ENCODE measurements around the gene LPO.
A peak's percentile ranks its signal among the peaks of the same experiment; 100 is the strongest.

Gene LPO

DNA sequence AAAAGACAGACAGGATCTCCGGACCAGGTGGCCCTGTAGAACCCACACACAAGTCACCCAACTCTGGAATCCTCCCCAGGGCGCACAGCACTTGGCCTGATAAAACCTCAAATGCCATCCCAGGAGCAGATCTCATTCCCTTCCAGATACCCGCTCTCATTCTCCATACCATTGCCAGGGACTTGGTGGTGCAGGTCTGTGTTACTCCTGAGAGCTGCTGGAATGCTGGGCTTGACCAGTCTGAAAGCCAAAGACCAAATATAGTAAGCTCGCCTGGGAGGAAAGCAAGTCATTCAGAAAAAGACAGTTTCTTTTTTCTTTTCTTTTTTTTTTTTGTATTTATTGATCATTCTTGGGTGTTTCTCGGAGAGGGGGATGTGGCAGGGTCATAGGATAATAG is 30.0 kb upstream of the LPO start:
- Mint-ChIP-seq H3K27me3 (no peaks in the 10 kb centered on the region), H3K9me3 (no peaks in the 10 kb centered on the region), H3K4me1 (no peaks in the 10 kb centered on the region), H3K4me3 (no peak overlapping the region), H3K36me3 (ENCODE audit: insufficient read depth) (peaks cover 16% of the 10 kb centered on the region), H3K27ac (ENCODE audit: low read depth) (no peak overlapping the region)
- ATAC-seq (replicated peaks; ENCODE audit: extremely low read depth, poor library complexity, severe bottlenecking) = no peak
- DNase-seq (ENCODE audit: low spot score in 2 of 2) = no peak

GRCh38 chr17:58210922-58211321 is 27.5 kb upstream of the LPO start:
- no peak overlapping the region for H3K4me3 Mint-ChIP-seq
- H3K27me3 Mint-ChIP-seq = no peaks in the 10 kb centered on the region
- H3K4me1 Mint-ChIP-seq = no peaks in the 10 kb centered on the region
- H3K36me3 Mint-ChIP-seq (ENCODE audit: insufficient read depth) = peaks cover 19% of the 10 kb centered on the region
- no peak for ATAC-seq (replicated peaks; ENCODE audit: extremely low read depth, poor library complexity, severe bottlenecking)
- no peak overlapping the region for H3K27ac Mint-ChIP-seq (ENCODE audit: low read depth)
- H3K9me3 Mint-ChIP-seq = no peaks in the 10 kb centered on the region
- no peak for DNase-seq (ENCODE audit: low spot score in 2 of 2)

GRCh38 chr17:58215685-58216084 is 22.7 kb upstream of the LPO start:
- no peaks in the 10 kb centered on the region for H3K27me3 Mint-ChIP-seq
- H3K4me3 Mint-ChIP-seq = no peak overlapping the region
- H3K36me3 Mint-ChIP-seq (ENCODE audit: insufficient read depth) = peaks cover 29% of the 10 kb centered on the region
- no peak overlapping the region for H3K27ac Mint-ChIP-seq (ENCODE audit: low read depth)
- no peaks in the 10 kb centered on the region for H3K9me3 Mint-ChIP-seq
- DNase-seq (ENCODE audit: low spot score in 2 of 2) (no peak), ATAC-seq (replicated peaks; ENCODE audit: extremely low read depth, poor library complexity, severe bottlenecking) (no peak)
- H3K4me1 Mint-ChIP-seq = peaks cover 14% of the 10 kb centered on the region

GRCh38 chr17:58217766-58218165 is 20.6 kb upstream of the LPO start:
- peak overlapping the region; percentile 90 for H3K4me3 Mint-ChIP-seq
- H3K27me3 Mint-ChIP-seq = no peaks in the 10 kb centered on the region
- no peaks in the 10 kb centered on the region for H3K9me3 Mint-ChIP-seq
- no peak for DNase-seq (ENCODE audit: low spot score in 2 of 2)
- H3K27ac Mint-ChIP-seq (ENCODE audit: low read depth) = peak overlapping the region; percentile 96
- ATAC-seq (replicated peaks; ENCODE audit: extremely low read depth, poor library complexity, severe bottlenecking) = no peak
- peaks cover 27% of the 10 kb centered on the region for H3K36me3 Mint-ChIP-seq (ENCODE audit: insufficient read depth)
- peaks cover 14% of the 10 kb centered on the region for H3K4me1 Mint-ChIP-seq

DNA sequence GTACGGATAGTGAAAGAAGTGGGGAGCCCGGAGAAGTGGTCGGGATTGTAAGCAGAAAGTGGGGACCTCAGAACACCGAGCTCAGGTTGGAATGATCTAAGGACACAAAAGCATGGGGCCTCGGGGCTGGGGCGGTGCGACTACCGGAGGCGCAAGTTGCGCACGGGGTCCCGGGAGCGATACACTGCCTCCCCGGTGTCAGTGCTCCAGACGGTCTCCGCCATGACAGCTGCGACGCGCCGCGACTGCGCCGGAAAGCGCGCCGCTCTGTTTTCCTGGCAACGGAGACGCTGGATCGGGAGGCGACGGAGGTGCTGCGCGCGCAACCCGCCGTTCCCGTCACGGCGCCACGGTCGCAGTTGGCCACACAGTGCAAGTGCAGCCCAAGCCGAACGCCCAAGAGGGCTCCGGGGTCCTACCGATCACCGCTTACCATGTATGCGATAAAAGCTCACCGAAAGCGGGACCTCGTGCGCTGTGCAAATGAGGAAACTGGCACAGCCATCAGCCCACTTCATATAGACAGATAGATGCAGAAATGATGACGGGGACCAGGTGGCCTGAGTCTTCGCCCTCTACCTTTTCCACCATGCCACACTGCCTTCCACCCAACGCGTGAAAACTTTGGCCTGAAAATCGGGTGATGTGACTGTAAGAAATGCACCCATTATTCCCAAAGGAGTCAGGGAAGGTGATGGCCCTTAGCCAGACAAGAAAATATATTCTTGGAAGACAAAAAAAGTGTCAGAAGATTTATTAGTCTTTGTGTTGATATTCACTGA is 19.2 kb upstream of the LPO start, which contains the start of gene MKS1:
Gene MKS1, minus strand, starts transcription at position 249 of the 782 bp plus-strand sequence. Its CDS starts 25 bp downstream, at position 224.
- Mint-ChIP-seq H3K36me3 (ENCODE audit: insufficient read depth) (peaks cover 22% of the 10 kb centered on the region), H3K4me3 (peak within 1 kb of the TSS; percentile 90), H3K27me3 (peaks cover 2% of the 10 kb centered on the region), H3K27ac (ENCODE audit: low read depth) (peak within 1 kb of the TSS; percentile 96), H3K4me1 (peaks cover 14% of the 10 kb centered on the region), H3K9me3 (no peaks in the 10 kb centered on the region)
- DNase-seq (ENCODE audit: low spot score in 2 of 2) (peak; percentile 88 to 94), ATAC-seq (replicated peaks; ENCODE audit: extremely low read depth, poor library complexity, severe bottlenecking) (peak; percentile 96)

DNA sequence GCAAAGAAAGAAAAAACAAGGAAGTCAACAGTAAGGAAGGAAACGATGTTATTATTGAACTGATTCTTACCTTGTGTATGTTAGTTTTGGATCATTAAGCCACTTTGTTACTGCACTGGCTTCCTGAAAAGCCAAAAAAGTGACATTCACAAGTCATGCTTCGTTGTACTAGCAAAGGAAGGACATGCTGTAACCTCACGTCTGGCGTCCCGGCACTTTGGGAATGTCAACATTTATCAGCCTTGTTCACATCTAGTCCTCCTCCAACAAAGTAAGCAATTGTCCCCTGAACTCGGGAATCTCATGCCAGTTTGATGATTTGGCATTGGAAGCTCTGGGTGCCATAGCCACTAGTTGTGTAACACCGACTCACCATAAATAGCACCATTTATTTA is 18.6 kb upstream of the LPO start:
- ATAC-seq (replicated peaks; ENCODE audit: extremely low read depth, poor library complexity, severe bottlenecking) = no peak
- no peak for DNase-seq (ENCODE audit: low spot score in 2 of 2)
- Mint-ChIP-seq H3K27ac (ENCODE audit: low read depth) (peak overlapping the region; percentile 96), H3K27me3 (peaks cover 7% of the 10 kb centered on the region), H3K9me3 (no peaks in the 10 kb centered on the region), H3K4me1 (peaks cover 14% of the 10 kb centered on the region), H3K4me3 (peak overlapping the region; percentile 90), H3K36me3 (ENCODE audit: insufficient read depth) (peaks cover 22% of the 10 kb centered on the region)

- ATAC-seq (replicated peaks; ENCODE audit: extremely low read depth, poor library complexity, severe bottlenecking) (no peak), DNase-seq (ENCODE audit: low spot score in 2 of 2) (no peak)
- no peak overlapping the region for H3K27ac Mint-ChIP-seq (ENCODE audit: low read depth)
- peaks cover 6% of the 10 kb centered on the region for H3K4me1 Mint-ChIP-seq
- H3K36me3 Mint-ChIP-seq (ENCODE audit: insufficient read depth) = peaks cover 4% of the 10 kb centered on the region
- H3K9me3 Mint-ChIP-seq = no peaks in the 10 kb centered on the region
- no peak overlapping the region for H3K4me3 Mint-ChIP-seq
- peaks cover 33% of the 10 kb centered on the region for H3K27me3 Mint-ChIP-seq
These were observed 14.1 kb upstream of the LPO start for GRCh38 chr17:58224315-58224714.

GRCh38 chr17:58227733-58228132 is 10.7 kb upstream of the LPO start:
- DNase-seq (ENCODE audit: low spot score in 2 of 2) (no peak), ATAC-seq (replicated peaks; ENCODE audit: extremely low read depth, poor library complexity, severe bottlenecking) (no peak)
- Mint-ChIP-seq H3K4me3 (no peak overlapping the region), H3K27ac (ENCODE audit: low read depth) (no peak overlapping the region), H3K27me3 (peaks cover 37% of the 10 kb centered on the region), H3K9me3 (no peaks in the 10 kb centered on the region), H3K4me1 (no peaks in the 10 kb centered on the region), H3K36me3 (ENCODE audit: insufficient read depth) (no peaks in the 10 kb centered on the region)

- no peak overlapping the region for H3K4me3 Mint-ChIP-seq
These were observed 9.7 kb upstream of the LPO start for GRCh38 chr17:58228679-58229078.

GRCh38 chr17:58229384-58229783 is 9.0 kb upstream of the LPO start:
- DNase-seq (ENCODE audit: low spot score in 2 of 2) (no peak), ATAC-seq (replicated peaks; ENCODE audit: extremely low read depth, poor library complexity, severe bottlenecking) (no peak)
- Mint-ChIP-seq H3K27ac (ENCODE audit: low read depth) (no peak overlapping the region), H3K4me3 (no peak overlapping the region), H3K4me1 (no peaks in the 10 kb centered on the region), H3K27me3 (peaks cover 34% of the 10 kb centered on the region), H3K36me3 (ENCODE audit: insufficient read depth) (no peaks in the 10 kb centered on the region), H3K9me3 (no peaks in the 10 kb centered on the region)

More at GRCh38 chr17:58228679-58229078, 9.7 kb upstream of the LPO start:
- H3K27ac Mint-ChIP-seq (ENCODE audit: low read depth) = no peak overlapping the region
- DNase-seq (ENCODE audit: low spot score in 2 of 2) = no peak
- H3K9me3 Mint-ChIP-seq = no peaks in the 10 kb centered on the region
- peaks cover 37% of the 10 kb centered on the region for H3K27me3 Mint-ChIP-seq
- H3K36me3 Mint-ChIP-seq (ENCODE audit: insufficient read depth) = no peaks in the 10 kb centered on the region
- H3K4me1 Mint-ChIP-seq = no peaks in the 10 kb centered on the region
- no peak for ATAC-seq (replicated peaks; ENCODE audit: extremely low read depth, poor library complexity, severe bottlenecking)

DNA sequence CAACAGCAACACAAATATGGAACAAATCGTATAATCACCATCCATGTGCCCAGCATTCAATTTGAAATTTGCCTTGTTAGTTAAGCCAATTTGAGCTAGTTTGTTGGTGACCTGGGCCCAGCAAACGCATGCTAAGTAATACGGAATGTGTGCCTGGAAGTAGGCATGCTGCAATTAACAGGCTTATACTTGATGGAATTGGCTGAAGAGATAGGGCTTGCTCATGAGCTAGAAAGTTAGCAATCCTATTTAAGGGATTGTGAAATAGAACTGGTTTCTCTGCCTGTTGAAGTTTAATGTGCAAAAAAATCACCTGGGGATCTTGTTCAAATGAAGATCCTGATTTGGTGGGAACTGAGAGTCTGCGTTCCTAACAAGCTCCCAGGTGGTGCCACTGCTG is 8.5 kb upstream of the LPO start:
- no peak overlapping the region for H3K27ac Mint-ChIP-seq (ENCODE audit: low read depth)
- no peak overlapping the region for H3K4me3 Mint-ChIP-seq
- H3K4me1 Mint-ChIP-seq = no peaks in the 10 kb centered on the region
- H3K27me3 Mint-ChIP-seq = peaks cover 33% of the 10 kb centered on the region
- no peaks in the 10 kb centered on the region for H3K36me3 Mint-ChIP-seq (ENCODE audit: insufficient read depth)
- H3K9me3 Mint-ChIP-seq = no peaks in the 10 kb centered on the region
- ATAC-seq (replicated peaks; ENCODE audit: extremely low read depth, poor library complexity, severe bottlenecking) = no peak
- no peak for DNase-seq (ENCODE audit: low spot score in 2 of 2)

GRCh38 chr17:58231641-58232040 is 6.7 kb upstream of the LPO start:
- ATAC-seq (replicated peaks; ENCODE audit: extremely low read depth, poor library complexity, severe bottlenecking) (no peak), DNase-seq (ENCODE audit: low spot score in 2 of 2) (no peak)
- H3K27me3 Mint-ChIP-seq = peaks cover 51% of the 10 kb centered on the region
- no peak overlapping the region for H3K27ac Mint-ChIP-seq (ENCODE audit: low read depth)
- H3K9me3 Mint-ChIP-seq = no peaks in the 10 kb centered on the region
- H3K4me1 Mint-ChIP-seq = no peaks in the 10 kb centered on the region
- H3K36me3 Mint-ChIP-seq (ENCODE audit: insufficient read depth) = no peaks in the 10 kb centered on the region
- H3K4me3 Mint-ChIP-seq = no peak overlapping the region

GRCh38 chr17:58232707-58233156 is 5.7 kb upstream of the LPO start:
- Mint-ChIP-seq H3K36me3 (ENCODE audit: insufficient read depth) (no peaks in the 10 kb centered on the region), H3K27me3 (peaks cover 46% of the 10 kb centered on the region), H3K4me1 (no peaks in the 10 kb centered on the region), H3K27ac (ENCODE audit: low read depth) (no peak overlapping the region), H3K4me3 (no peak overlapping the region), H3K9me3 (no peaks in the 10 kb centered on the region)
- ATAC-seq (replicated peaks; ENCODE audit: extremely low read depth, poor library complexity, severe bottlenecking) (peak; percentile 24), DNase-seq (ENCODE audit: low spot score in 2 of 2) (no peak)
